H1 (cell line): Measurements from ENCODE around the gene TCF7L2. TPM values are rescaled to one million over a fixed set of nuclear protein-coding genes. Genes with fewer than 3 reads are reported as not detected.

Experiments
- ASH2L ChIP-seq: fragments of 200-600, 300-600 bp; sonication (generic); IDR thresholded peaks from one replicate; pipeline ENCODE4 v1.7.1; 2017; ENCODE audit warnings: low read length
- ATF2 ChIP-seq: IDR thresholded peaks from 2 replicates; pipeline ENCODE4 v1.6.1; 2012; ENCODE audit warnings: low read length, inconsistent platforms
- ATF3 ChIP-seq: IDR thresholded peaks from 2 replicates; pipeline ENCODE4 v1.6.1; 2011; ENCODE audit warnings: low read depth, mild to moderate bottlenecking, low read length; ENCODE audit not compliant: insufficient read depth
- CEBPB ChIP-seq: IDR thresholded peaks from 2 replicates; pipeline ENCODE4 v1.6.1; 2012; ENCODE audit warnings: low read depth, low read length
- CREB1 ChIP-seq: IDR thresholded peaks from 2 replicates; pipeline ENCODE4 v1.6.1; 2012; ENCODE audit warnings: inconsistent platforms
- SIX5 ChIP-seq: IDR thresholded peaks from 2 replicates; pipeline ENCODE4 v1.6.1; 2011; ENCODE audit warnings: mild to moderate bottlenecking, low read depth, low read length
- USF2 ChIP-seq: IDR thresholded peaks from 2 replicates; pipeline ENCODE4 v1.6.1; 2011; ENCODE audit warnings: low read length, improper control_type of control experiment
- polyA plus RNA-seq, 7 experiments: library from polyadenylated mRNA; depleted of rRNA in 3 of 7; stranded (reverse) in 5 of 7; unstranded in 2 of 7; fragments of >200 nt in 5 of 7; fragments of 200-250 nt in 2 of 7; gene quantifications; 1 replicate in 5 of 7; 2 replicates in 1 of 7; 4 replicates in 1 of 7; pipeline versions ENCODE4 v1.2.1 to v1.2.3, GENCODE V29; 2011 to 2013; ENCODE audit warnings: missing spikeins in 2 of 7, mixed read lengths in 2 of 7
- total RNA-seq: library from RNA; stranded (reverse); fragmentation: NEBNext Ultra II Directional; extraction: Animal tissue kit (Norgen Biotek cat#: 25700); gene quantifications from 2 replicates; pipeline ENCODE4 v1.2.1, GENCODE V29; 2021

The TCF7L2 gene
- total and polyA plus RNA-seq, 2 of the 8 experiments (the other 6 are each of a cell fraction or from before 2014, with no cell fraction given): 33.9 to 67.3 TPM

- TF ChIP-seq USF2: no peak
- TF ChIP-seq CEBPB: no peak
- TF ChIP-seq SIX5: no peak
- TF ChIP-seq CREB1: no peak
- no peak for TF ChIP-seq ATF3
- TF ChIP-seq ASH2L: no peak
- TF ChIP-seq ATF2: no peak
- TF ChIP-seq, all 59 proteins: peak for 0
These were observed 150.2 kb downstream of the TCF7L2 start (continued) for GRCh38 chr10:113100281-113100680.
